ENCODE measurements around the gene MAOA. TPM values are rescaled to one million over a fixed set of nuclear protein-coding genes. Genes with fewer than 3 reads are reported as not detected.

MAOA gene
- total RNA-seq, 2 experiments from 2014 or later = 0.60 to 1.9 TPM

- Mint-ChIP-seq H3K4me3 (no peak overlapping the region), H3K36me3 (ENCODE audit: low read depth) (no peaks in the 10 kb centered on the region), H3K27ac (no peak overlapping the region), H3K4me1 (ENCODE audit: low read depth) (no peaks in the 10 kb centered on the region), H3K27me3 (no peaks in the 10 kb centered on the region), H3K9me3 (no peaks in the 10 kb centered on the region)
- TF ChIP-seq CTCF (IDR thresholded peaks at IDR 0.05) = no peak
- ATAC-seq (no peak), DNase-seq (no peak)
- CTCF ChIA-PET = no interaction called here
- POLR2A ChIA-PET = no interaction called here
- intact Hi-C loops (cut with micrococcal nuclease) = no loop called here
Observed at GRCh38 chrX:43741843-43742573, 85.9 kb downstream of the MAOA start.

- ATAC-seq = no peak
- POLR2A ChIA-PET = no interaction called here
- Mint-ChIP-seq H3K4me3 (no peak overlapping the region), H3K27me3 (no peaks in the 10 kb centered on the region), H3K27ac (no peak overlapping the region), H3K36me3 (ENCODE audit: low read depth) (no peaks in the 10 kb centered on the region), H3K9me3 (no peaks in the 10 kb centered on the region), H3K4me1 (ENCODE audit: low read depth) (no peaks in the 10 kb centered on the region)
- CTCF ChIA-PET = no interaction called here
- intact Hi-C loops (cut with micrococcal nuclease) = no loop called here
- no peak for DNase-seq
- no peak for TF ChIP-seq CTCF (IDR thresholded peaks at IDR 0.05)
Observed at GRCh38 chrX:43743100-43743822, 87.2 kb downstream of the MAOA start.

GRCh38 chrX:43744284-43744683 lies 88.2 kb downstream of the MAOA start:
- ChIA-PET CTCF (no interaction called here), POLR2A (no interaction called here)
- intact Hi-C loops (cut with micrococcal nuclease) = no loop called here
- no peak for TF ChIP-seq CTCF (IDR thresholded peaks at IDR 0.05)
- H3K4me1 Mint-ChIP-seq (ENCODE audit: low read depth) = no peaks in the 10 kb centered on the region
- H3K4me3 Mint-ChIP-seq = no peak overlapping the region
- no peak overlapping the region for H3K27ac Mint-ChIP-seq
- no peaks in the 10 kb centered on the region for H3K27me3 Mint-ChIP-seq
- H3K36me3 Mint-ChIP-seq (ENCODE audit: low read depth) = no peaks in the 10 kb centered on the region
- no peaks in the 10 kb centered on the region for H3K9me3 Mint-ChIP-seq
- ATAC-seq (no peak), DNase-seq (no peak)

- no peak for TF ChIP-seq CTCF (IDR thresholded peaks at IDR 0.05)
- ChIA-PET CTCF (no interaction called here), POLR2A (no interaction called here)
- H3K4me3 Mint-ChIP-seq = no peak overlapping the region
- H3K9me3 Mint-ChIP-seq = no peaks in the 10 kb centered on the region
- intact Hi-C loops (cut with micrococcal nuclease) = no loop called here
- ATAC-seq (no peak), DNase-seq (no peak)
- H3K27me3 Mint-ChIP-seq = no peaks in the 10 kb centered on the region
- H3K36me3 Mint-ChIP-seq (ENCODE audit: low read depth) = no peaks in the 10 kb centered on the region
- no peak overlapping the region for H3K27ac Mint-ChIP-seq
- H3K4me1 Mint-ChIP-seq (ENCODE audit: low read depth) = peaks cover 5% of the 10 kb centered on the region
Observed at GRCh38 chrX:43745938-43746721, 90.0 kb downstream of the MAOA start.

GRCh38 chrX:43747476-43747875 lies 91.4 kb downstream of the MAOA start:
- peaks cover 5% of the 10 kb centered on the region for H3K4me1 Mint-ChIP-seq (ENCODE audit: low read depth)
- CTCF ChIA-PET = no interaction called here
- no peak for ATAC-seq
- no peaks in the 10 kb centered on the region for H3K9me3 Mint-ChIP-seq
- H3K36me3 Mint-ChIP-seq (ENCODE audit: low read depth) = no peaks in the 10 kb centered on the region
- no peak for DNase-seq
- no peaks in the 10 kb centered on the region for H3K27me3 Mint-ChIP-seq
- intact Hi-C loops (cut with micrococcal nuclease) = no loop called here
- H3K27ac Mint-ChIP-seq = no peak overlapping the region
- no peak overlapping the region for H3K4me3 Mint-ChIP-seq
- POLR2A ChIA-PET = no interaction called here
- no peak for TF ChIP-seq CTCF (IDR thresholded peaks at IDR 0.05)
